Glomerular endothelial cell (primary cell): ENCODE measurements around the gene OTUD7B. TPM values are rescaled to one million over a fixed set of nuclear protein-coding genes. Genes with fewer than 3 reads are reported as not detected.
"Not testable (repeated sequence)": the region's sequence is repeated elsewhere in the genome, so short reads cannot be mapped to it uniquely, and the experiment has no call there.

Experiments
- DNase-seq: peaks from one replicate; pipeline ENCODE4 v3.0.0-alpha.2; 2011; ENCODE audit warnings: low read depth, low spot score; ENCODE audit errors: extremely low read depth
- total RNA-seq: library from RNA; depleted of rRNA; stranded (reverse); fragments of >200 nt; gene quantifications from 2 replicates; pipeline ENCODE4 v1.2.3, GENCODE V29; 2015

OTUD7B gene
- total RNA-seq, 1 donor from 2014 or later = 11.3 TPM

- DNase-seq = peak; percentile 58
Observed at GRCh38 chr1:149962039-149962647, 48.4 kb downstream of the OTUD7B start.

- not testable (repeated sequence) for DNase-seq
Observed at GRCh38 chr1:149957548-149957947, 53.0 kb downstream of the OTUD7B start.

GRCh38 chr1:149949911-149950310 lies 60.6 kb downstream of the OTUD7B start:
- no peak for DNase-seq

DNA sequence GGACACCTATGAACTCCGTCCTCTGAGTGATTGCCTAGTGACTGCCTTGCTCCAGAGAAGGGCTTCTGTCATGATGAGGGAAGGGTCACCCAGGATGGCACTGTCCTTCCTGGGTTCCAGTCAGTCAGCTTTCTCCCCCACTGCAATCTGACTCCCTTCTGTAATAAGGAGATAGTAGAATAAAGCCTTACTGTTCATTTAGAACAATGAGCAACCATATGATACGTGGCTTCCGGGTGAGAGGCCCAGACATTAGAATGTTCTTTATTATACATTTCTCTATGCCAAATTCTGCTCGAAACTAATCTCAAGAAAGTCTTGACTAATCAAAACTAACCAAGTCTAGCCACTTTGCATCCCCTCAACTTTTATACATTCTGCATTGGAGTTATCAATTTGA lies 65.3 kb downstream of the OTUD7B start:
- DNase-seq = no peak

DNA sequence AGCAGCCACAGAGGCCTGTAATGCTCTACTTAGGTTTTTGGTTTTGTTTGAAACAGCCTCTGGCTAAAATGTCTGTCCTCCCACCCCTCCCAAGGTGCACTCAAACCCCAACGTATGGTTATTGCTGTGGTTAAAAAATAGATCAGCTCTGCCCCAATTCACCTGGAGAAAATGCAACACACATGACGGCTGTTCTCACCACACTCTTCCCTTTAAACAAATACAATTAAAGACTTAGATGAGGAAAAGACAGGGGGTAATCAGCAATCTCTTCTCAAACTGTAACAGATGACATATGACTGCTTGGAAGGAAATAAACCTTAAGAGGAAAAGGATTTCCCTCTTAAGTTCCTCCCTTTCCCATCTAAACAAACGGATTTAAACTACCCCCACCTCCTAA lies 67.6 kb downstream of the OTUD7B start:
- no peak for DNase-seq

DNA sequence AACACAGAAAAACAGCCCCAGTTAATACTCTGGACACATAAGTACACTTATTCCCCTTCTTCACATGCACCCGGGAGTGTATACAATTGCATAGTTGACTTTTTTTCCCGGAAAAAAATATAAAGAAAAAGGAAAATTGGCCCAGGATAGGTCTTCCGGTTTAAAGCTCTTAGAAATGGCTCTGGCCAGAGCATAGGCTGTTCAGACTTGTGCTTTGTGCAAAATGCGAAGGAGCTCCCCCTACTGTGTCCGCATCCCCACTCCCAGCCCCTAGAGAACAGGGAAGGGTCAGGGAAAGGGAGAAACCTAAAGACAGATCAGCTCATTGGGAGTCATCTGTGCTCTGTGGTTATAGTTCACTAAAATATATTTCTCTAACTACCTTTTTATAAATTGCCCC lies 68.3 kb downstream of the OTUD7B start:
- no peak for DNase-seq

- no peak for DNase-seq
Observed at GRCh38 chr1:149940427-149940826, 70.1 kb downstream of the OTUD7B start.

DNA sequence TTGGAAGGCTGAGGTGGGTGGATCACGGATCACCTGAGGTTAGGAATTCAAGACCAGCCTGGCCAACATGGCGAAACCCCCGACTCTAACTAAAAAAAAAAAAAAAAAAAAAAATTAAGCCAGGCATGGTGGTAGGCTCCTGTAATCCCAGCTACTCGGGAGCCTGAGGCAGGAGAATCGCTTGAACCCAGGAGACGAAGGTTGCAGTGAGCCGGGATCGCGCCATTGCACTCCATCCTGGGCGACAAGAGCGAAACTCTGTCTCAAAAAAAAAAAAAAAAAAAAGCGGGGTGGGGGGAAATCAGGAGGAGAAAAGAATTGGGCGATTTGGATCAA lies 71.9 kb downstream of the OTUD7B start:
- DNase-seq = not testable (repeated sequence)

- DNase-seq = no peak
Observed at GRCh38 chr1:149937759-149938158, 72.8 kb downstream of the OTUD7B start.

DNA sequence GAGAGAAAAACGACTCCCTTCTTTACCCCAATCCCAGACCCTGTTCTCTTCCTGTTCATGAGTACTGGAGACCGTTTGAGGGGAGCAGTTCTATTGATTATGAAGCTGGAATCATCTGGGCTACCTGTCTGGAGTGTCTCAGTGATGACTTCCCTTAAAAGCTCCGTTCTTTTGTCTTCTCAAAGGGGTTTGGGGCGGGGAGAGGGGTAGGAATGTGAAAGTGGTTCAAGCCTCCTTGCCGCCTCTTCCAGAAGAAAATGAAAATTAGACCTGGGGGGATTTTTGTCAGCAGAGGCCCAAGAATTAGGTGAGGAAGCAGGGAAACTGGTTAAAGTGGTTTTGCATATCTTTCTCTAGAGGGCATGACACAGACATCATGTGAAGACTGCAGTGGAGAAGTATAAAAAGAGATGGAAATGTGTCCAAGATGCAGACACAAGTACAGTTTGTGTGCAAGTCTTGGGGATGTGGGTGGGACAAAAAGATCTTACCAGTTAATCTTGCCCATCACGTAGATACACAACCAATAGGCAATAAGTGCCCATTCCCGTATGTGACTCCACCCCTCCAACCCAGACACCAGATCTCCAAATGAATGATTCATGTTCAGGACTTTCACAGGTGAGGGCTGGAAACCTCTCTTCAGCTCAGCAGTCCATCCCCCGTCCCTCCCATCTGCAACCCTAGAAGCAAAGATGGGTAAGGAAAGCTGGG lies 73.4 kb downstream of the OTUD7B start:
- DNase-seq = no peak

- no peak for DNase-seq
Observed at GRCh38 chr1:149936170-149936991, 74.1 kb downstream of the OTUD7B start, which contains the start of gene MTMR11. TSS of gene MTMR11 (minus strand) at chr1:149936879. CDS start at chr1:149936647, 232 bp downstream.

DNA sequence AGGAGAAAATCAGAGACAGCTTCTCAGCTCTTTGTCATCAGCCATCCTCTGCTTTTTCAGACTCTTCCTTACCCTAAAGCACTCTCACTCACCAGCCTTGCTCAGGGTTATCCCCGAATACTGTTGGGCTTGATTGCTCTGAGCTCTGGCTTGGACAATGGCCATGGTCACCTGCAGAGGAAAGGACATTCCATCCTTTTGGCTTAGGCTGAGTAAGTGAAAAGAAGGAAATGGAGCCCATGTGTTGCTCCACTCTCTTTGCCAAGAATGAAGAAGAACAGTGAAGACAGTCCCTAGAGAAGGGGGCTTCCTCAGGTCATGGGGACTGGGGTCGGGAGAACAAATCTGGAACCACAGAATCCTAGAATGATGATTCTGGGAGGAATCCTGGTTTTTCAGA lies 76.2 kb downstream of the OTUD7B start:
- no peak for DNase-seq

DNA sequence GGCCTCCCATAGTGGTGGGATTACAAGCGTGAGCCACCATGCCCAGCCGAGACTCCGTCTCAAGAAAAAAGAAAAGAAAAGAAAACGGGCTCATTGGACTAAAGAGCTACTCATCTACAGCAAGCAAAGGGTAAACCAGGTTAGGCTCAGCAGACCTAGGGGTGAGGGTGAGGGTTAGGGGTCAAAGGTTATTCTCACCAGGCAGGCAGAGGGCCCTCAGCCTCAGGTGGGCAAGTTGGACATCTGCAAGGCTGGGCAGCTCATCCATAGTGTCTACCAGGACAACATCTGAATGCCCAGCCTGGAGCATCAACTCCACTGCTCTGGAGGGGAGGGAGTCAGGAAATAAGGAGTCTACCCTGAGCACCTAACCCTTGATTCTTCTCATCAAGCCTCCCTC lies 77.3 kb downstream of the OTUD7B start:
- DNase-seq = no peak

DNA sequence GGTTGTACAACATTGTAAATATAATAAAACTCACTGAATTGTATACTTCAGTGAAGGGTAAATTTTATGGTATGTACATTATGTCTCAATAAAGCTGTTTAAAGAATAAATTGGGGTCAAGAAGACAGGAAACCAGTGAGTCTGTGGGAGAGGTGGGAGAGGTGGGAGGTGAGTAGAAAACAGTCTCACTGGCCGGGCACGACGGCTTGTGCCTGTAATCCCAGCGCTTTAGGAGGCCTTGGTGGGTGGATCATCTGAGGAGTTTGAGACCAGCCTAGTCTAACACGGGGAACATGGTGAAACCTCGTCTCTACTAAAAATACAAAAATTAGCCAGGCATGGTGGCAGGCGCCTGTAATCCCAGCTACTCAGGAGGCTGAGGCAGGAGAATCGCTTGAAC lies 78.1 kb downstream of the OTUD7B start:
- DNase-seq = no peak

DNA sequence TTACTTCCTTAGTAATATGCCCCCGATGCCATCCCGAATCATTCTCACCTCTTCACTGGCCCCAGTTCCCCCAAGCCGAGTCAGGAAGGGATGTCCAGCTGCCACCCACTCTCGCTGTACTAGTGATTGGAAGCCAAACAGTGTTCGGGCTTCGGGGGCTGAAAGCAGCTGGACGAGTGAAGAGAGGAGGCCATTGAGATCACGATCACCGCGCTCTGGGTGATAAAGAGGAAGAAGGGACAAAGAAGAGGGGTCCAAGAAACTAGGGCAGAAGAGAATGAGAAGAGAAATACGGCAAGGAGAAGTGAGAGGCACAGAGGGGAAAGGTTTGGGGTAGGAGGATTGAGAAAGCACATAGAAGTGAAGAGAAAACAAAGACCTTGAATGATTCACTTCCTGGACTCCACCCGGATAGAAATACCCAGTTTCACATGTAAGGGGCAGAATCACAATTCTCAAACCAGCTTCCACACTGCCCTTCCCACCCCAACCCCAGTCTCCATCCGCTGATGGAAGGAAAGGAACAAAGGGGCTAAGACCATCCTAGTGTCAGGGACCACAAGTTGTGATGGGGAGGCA lies 79.2 kb downstream of the OTUD7B start:
- DNase-seq = no peak

DNA sequence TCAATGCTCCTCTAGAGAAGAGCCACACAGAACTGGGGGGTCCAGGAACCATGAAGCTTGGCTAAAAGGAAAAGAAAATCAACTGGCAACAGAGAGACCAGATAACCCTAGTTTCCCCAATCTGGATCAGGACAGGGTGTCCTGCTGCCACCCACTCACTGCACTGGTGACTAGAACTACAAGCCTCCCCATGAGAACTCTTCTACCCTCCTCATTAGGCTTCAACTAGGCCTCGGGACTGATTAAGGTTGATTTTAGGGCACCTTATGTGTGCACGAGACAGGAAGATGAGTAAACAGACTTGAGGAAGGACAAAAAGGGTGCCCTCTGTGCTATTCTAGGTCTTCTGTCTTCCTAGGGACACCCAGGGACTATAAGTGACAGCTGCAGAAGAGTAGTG lies 80.7 kb downstream of the OTUD7B start:
- no peak for DNase-seq

DNA sequence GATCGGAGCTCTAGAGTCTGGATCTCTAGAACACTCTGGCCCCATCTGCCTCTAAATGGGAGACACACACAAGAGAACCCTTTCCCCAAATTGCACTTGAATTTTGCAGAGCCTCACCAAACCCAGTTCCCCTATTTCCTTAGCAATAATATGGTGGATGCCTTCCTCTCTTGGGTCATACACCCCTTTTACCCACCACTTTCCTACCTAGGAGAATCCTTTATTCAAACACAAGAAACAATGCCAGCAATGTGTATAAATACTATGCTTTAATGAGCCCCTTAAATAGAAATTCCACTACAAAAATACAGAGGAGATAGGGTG lies 82.2 kb downstream of the OTUD7B start:
- no peak for DNase-seq

- no peak for DNase-seq
Observed at GRCh38 chr1:149927563-149928400, 82.7 kb downstream of the OTUD7B start, which contains the start of gene SF3B4. TSS of gene SF3B4 (minus strand) at chr1:149927803. CDS start at chr1:149927759, 44 bp downstream.

DNA sequence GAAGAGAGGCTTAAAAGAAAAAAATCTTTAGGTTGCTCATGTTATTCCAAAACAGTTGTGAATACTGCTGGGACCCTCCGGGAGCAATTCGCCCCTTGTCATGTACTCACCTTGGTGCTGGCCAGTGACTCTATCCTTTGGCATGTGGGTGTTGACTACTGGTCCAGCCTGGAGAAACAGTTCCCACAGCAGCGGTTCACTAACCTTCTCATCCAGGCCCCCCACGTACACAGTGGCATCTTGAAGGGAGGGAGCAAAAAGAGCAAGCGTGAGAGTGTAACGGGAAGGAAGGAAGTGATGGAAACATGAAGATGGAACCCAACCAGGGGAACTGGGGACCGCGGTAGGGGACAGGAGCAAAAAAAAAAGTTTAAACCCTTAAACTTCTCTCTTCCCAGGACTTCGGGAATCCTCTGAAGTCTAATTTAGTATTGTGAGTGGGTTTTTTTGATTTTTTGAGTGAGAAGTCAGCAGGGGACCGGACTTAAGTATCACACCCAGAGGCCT lies 83.4 kb downstream of the OTUD7B start:
- DNase-seq = no peak

- DNase-seq = no peak
Observed at GRCh38 chr1:149926296-149926695, 84.2 kb downstream of the OTUD7B start.
